ENCODE data around the gene BMPER. TPM values are rescaled to one million over a fixed set of nuclear protein-coding genes. Genes with fewer than 3 reads are reported as not detected.

BMPER gene
- total and polyA plus RNA-seq, 2 of the 8 experiments (the other 6 are each of a cell fraction or from before 2014, with no cell fraction given) = 0.33 to 0.69 TPM

- Histone ChIP-seq H2BK120ac (replicated peaks; ENCODE audit: low read depth, low read length) (no peak overlapping the region), H3K79me2 (ENCODE audit: control insufficient read depth in 1 of 2, insufficient read depth in 2 of 2, low read length in 2 of 2) (no peaks in the 10 kb centered on the region), H3K14ac (ENCODE audit: insufficient read length) (no peak overlapping the region), H3K79me1 (ENCODE audit: low read depth, low read length) (no peaks in the 10 kb centered on the region), H3K4ac (replicated peaks; ENCODE audit: insufficient read length, low read depth, low read length) (no peak overlapping the region), H3K4me3 (ENCODE audit: extremely low read depth in 1 of 4, insufficient read depth in 2 of 4, low read depth in 3 of 4, low read length in 4 of 4) (no peak overlapping the region), H3K9me3 (ENCODE audit: insufficient read depth in 2 of 2, low read depth in 1 of 2, low read length in 1 of 2) (0 out of 4 replicates have a peak, but pooled peaks cover 0 to 3% of the 10 kb centered on the region in 2 experiments), H3K36me3 (ENCODE audit: control insufficient read depth in 2 of 4, insufficient read depth in 4 of 4, low read length in 3 of 4) (no peaks in the 10 kb centered on the region), H2BK15ac (ENCODE audit: low read length) (no peak overlapping the region), H3K27me3 (replicated peaks in 1 of 4; ENCODE audit: control insufficient read depth in 3 of 4, extremely low read depth in 1 of 4, insufficient read depth in 3 of 4, low read length in 3 of 4) (no peaks in the 10 kb centered on the region), H2AK5ac (ENCODE audit: low read depth, low read length) (no peak overlapping the region), H2BK20ac (ENCODE audit: low read length) (no peak overlapping the region), H3K23me2 (ENCODE audit: low read depth, low read length) (no peaks in the 10 kb centered on the region), H3K4me1 (replicated peaks in 1 of 4; ENCODE audit: control insufficient read depth in 3 of 4, insufficient read depth in 4 of 4, low read length in 3 of 4) (no peaks in the 10 kb centered on the region), H4K20me1 (replicated peaks in 1 of 2; ENCODE audit: control insufficient read depth in 1 of 2, insufficient read depth in 2 of 2, low read length in 2 of 2) (no peaks in the 10 kb centered on the region), H3K27ac (ENCODE audit: low read depth, low read length) (no peak overlapping the region), H3K4me2 (ENCODE audit: insufficient read depth in 1 of 2, low read depth in 2 of 2, low read length in 2 of 2) (no peak overlapping the region), H4K8ac (ENCODE audit: extremely low read depth, insufficient read depth, low read length) (no peak overlapping the region), H3K18ac (ENCODE audit: extremely low read depth, low read length) (no peak overlapping the region), H3K9ac (replicated peaks in 1 of 4; ENCODE audit: extremely low read depth in 1 of 4, low read depth in 3 of 4, low read length in 3 of 4) (no peak overlapping the region), H2BK5ac (ENCODE audit: low read depth, low read length) (no peak overlapping the region), H3K56ac (replicated peaks; ENCODE audit: insufficient read length, low read depth, low read length) (no peak overlapping the region), H3K23ac (ENCODE audit: insufficient read length) (no peak overlapping the region), H4K91ac (replicated peaks; ENCODE audit: insufficient read length, low read length) (no peak overlapping the region), H2AFZ (ENCODE audit: low read length) (no peak overlapping the region), H4K5ac (ENCODE audit: insufficient read length, low read depth, low read length) (no peak overlapping the region), H2BK12ac (ENCODE audit: low read depth, low read length) (no peak overlapping the region)
- no peak for FAIRE-seq
- DNase-seq (ENCODE audit: low read depth in 1 of 2, low spot score in 2 of 2) = no peak
- CTCF ChIA-PET (ENCODE audit: partially characterized antibody) = interaction anchor here (1.8 to 4.9 kb wide), 2 partner anchors 10 to 36 kb away, joined by 5 to 38 read pairs; no protein-coding TSS in a partner anchor
- 85% methylated on average over 2 of the region's 2 CpGs; no CpG with 5 or more reads in 1 of the 2 experiments for WGBS, 2 experiments (ENCODE audit: extremely low coverage in 1 of 2, insufficient coverage in 1 of 2, insufficient read length in 1 of 2, insufficient replicate concordance in 2 of 2, low coverage in 1 of 2, low lambda C conversion rate in 2 of 2, missing lambda C conversion rate in 1 of 2)
- POLR2A ChIA-PET (ENCODE audit: partially characterized antibody) = no interaction called here
- no peak for TF ChIP-seq TEAD4 (IDR thresholded peaks at IDR 0.05; ENCODE audit: low read depth, low read length)
- no peak for TF ChIP-seq SIX5 (IDR thresholded peaks at IDR 0.05; ENCODE audit: low read depth, low read length)
- TF ChIP-seq SUZ12 (IDR thresholded peaks at IDR 0.05; ENCODE audit: low read length) = no peak
- no peak for TF ChIP-seq EGR1 (IDR thresholded peaks at IDR 0.05; ENCODE audit: borderline replicate concordance, low read depth, low read length)
- TF ChIP-seq SAP30 (IDR thresholded peaks at IDR 0.05; ENCODE audit: insufficient read depth, insufficient replicate concordance, low read length) = no peak
- TF ChIP-seq MAX (IDR thresholded peaks at IDR 0.05) = no peak
- TF ChIP-seq, protein P1, sequence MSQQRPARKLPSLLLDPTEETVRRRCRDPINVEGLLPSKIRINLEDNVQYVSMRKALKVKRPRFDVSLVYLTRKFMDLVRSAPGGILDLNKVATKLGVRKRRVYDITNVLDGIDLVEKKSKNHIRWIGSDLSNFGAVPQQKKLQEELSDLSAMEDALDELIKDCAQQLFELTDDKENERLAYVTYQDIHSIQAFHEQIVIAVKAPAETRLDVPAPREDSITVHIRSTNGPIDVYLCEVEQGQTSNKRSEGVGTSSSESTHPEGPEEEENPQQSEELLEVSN (IDR thresholded peaks at IDR 0.05) = no peak
- no peak for TF ChIP-seq TCF12 (IDR thresholded peaks at IDR 0.05; ENCODE audit: low read depth, low read length)
- TF ChIP-seq EP300 (IDR thresholded peaks at IDR 0.05; ENCODE audit: borderline replicate concordance in 1 of 2, low read depth in 2 of 2, low read length in 2 of 2) = no peak
- no peak for TF ChIP-seq CREB1 (IDR thresholded peaks at IDR 0.05)
- no peak for TF ChIP-seq CEBPB (IDR thresholded peaks at IDR 0.05; ENCODE audit: low read depth, low read length)
- TF ChIP-seq, protein P2, sequence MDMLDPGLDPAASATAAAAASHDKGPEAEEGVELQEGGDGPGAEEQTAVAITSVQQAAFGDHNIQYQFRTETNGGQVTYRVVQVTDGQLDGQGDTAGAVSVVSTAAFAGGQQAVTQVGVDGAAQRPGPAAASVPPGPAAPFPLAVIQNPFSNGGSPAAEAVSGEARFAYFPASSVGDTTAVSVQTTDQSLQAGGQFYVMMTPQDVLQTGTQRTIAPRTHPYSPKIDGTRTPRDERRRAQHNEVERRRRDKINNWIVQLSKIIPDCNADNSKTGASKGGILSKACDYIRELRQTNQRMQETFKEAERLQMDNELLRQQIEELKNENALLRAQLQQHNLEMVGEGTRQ (IDR thresholded peaks at IDR 0.05; ENCODE audit: low read length) = no peak
- no peak for TF ChIP-seq BCL11A (IDR thresholded peaks at IDR 0.05; ENCODE audit: low read depth in 2 of 2, low read length in 2 of 2)
Observed at GRCh38 chr7:34096777-34097176, 191.4 kb downstream of the BMPER start.

All from H1 (cell line).